Measurements from ENCODE around the gene SLC26A6. TPM values are rescaled to one million over a fixed set of nuclear protein-coding genes. Genes with fewer than 3 reads are reported as not detected.
A peak's percentile ranks its signal among the peaks of the same experiment; 100 is the strongest.

SLC26A6 gene
- total and polyA plus RNA-seq, 11 donors, result 6.7 to 14.6 (median 9.9) TPM

DNA sequence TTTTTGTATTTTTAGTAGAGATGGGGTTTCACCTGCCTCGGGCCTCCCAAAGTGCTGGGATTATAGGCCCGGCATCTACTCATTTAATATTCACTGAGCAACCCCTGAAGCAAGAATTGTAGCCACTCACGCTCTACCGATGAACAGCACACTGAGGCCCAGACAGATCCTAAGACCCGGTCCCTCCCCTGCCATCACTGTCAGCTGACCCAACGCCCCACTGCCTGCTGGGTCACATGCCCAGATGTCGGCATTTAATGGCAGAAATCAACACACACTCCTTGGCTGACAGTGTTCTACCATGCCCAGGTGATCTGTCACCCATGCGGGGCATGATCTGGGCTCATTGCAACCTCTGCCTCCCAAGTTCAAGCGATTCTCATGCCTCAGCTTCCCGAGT, 10.5 kb downstream of the SLC26A6 start:
- DNase-seq, result peak in 1 of 5 donors; percentile 8

DNA sequence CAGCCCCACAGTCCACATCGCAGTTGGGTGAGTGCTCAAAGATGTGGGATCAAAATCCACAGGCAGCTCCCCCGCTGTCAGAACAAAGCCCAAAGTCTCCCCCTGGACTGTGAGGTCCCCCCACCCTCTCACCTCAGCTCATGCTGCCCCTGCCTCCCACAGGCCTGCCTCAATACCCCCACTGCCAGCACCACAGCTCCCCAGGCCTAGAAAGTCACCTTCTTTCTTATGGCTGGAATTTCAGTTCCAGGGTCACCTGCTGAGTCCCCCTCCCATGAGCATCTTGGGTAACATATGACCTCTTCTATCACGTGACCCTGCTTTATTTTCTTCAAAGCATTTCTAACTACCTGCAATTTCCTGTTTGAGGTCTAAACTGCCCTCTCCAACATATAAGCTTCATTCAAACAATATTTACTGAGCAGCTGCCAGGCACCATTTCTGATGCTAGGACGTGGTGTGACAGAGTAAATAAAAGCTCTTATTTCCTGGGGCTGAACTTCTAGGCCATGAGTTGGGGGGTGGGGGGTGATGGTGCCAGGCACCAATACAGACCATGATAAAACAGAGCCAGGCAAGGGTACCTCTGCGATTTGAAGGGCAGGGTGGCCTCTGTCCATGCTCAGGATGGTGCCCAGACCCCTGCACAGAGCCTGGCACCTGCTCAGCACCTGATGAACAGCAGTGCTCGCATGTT, 11.3 kb downstream of the SLC26A6 start:
- H3K27me3 ChIP-seq, result no peaks in the 10 kb centered on the region
- DNase-seq, result no peak
- H3K27ac ChIP-seq, result no peak overlapping the region
- H3K9me3 ChIP-seq, result no peaks in the 10 kb centered on the region
- intact Hi-C loops (cut with DNase I), result no loop called here
- WGBS, 4 donors, result 80 to 87% (median 83%) methylated on average over 5 to 6 of the region's 6 CpGs
- H3K4me1 ChIP-seq, result no peaks in the 10 kb centered on the region
- H3K36me3 ChIP-seq, result peaks cover 0 to 37% (median 19%) of the 10 kb centered on the region in 9 donors
- no peak for TF ChIP-seq POLR2A (IDR thresholded peaks at IDR 0.05)
- TF ChIP-seq, protein P1, sequence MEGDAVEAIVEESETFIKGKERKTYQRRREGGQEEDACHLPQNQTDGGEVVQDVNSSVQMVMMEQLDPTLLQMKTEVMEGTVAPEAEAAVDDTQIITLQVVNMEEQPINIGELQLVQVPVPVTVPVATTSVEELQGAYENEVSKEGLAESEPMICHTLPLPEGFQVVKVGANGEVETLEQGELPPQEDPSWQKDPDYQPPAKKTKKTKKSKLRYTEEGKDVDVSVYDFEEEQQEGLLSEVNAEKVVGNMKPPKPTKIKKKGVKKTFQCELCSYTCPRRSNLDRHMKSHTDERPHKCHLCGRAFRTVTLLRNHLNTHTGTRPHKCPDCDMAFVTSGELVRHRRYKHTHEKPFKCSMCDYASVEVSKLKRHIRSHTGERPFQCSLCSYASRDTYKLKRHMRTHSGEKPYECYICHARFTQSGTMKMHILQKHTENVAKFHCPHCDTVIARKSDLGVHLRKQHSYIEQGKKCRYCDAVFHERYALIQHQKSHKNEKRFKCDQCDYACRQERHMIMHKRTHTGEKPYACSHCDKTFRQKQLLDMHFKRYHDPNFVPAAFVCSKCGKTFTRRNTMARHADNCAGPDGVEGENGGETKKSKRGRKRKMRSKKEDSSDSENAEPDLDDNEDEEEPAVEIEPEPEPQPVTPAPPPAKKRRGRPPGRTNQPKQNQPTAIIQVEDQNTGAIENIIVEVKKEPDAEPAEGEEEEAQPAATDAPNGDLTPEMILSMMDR (IDR thresholded peaks at IDR 0.05), result no peak
- no peak overlapping the region for H3K4me3 ChIP-seq
- no peak for ATAC-seq

More for the DNA sequence above, 10.5 kb downstream of the SLC26A6 start:
- WGBS, 4 donors, result 91 to 94% (median 92%) methylated on average over 10 of the region's 10 CpGs
- Histone ChIP-seq H3K36me3 (peaks cover 0 to 43% (median 25%) of the 10 kb centered on the region in 9 donors), H3K27me3 (no peaks in the 10 kb centered on the region), H3K4me1 (no peaks in the 10 kb centered on the region), H3K9me3 (no peaks in the 10 kb centered on the region), H3K4me3 (no peak overlapping the region), H3K27ac (no peak overlapping the region)
- no peak for TF ChIP-seq POLR2A (IDR thresholded peaks at IDR 0.05)
- TF ChIP-seq, protein P1 (IDR thresholded peaks at IDR 0.05), result no peak
- intact Hi-C loops (cut with DNase I), result no loop called here
- ATAC-seq, result no peak

DNA sequence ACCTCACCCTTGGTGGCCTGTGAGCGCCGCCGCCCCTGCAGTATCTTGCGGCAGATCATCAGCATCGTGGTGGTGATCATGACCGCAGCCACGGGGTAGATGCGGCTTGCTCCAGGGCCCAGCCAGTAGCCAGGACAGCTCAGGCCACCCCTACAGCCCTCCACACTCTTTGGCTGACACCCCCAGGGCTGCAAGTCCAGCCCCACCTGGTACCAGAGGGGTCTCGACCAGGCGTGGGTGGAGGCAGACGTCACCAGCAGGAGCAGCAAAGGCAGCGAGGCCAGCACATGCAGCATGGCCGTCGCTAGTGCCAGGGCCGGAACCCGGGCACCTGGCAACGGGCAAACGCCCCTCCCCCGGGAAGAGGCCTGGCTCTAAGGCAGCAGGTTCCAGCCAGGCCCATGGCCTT, 13.8 kb downstream of the SLC26A6 start, which contains the start of gene TMEM89:
Gene TMEM89 (minus strand): TSS at position 309 of the 409 bp plus-strand sequence. CDS start 13 bp downstream, at position 296.
- TF ChIP-seq, protein P1 (IDR thresholded peaks at IDR 0.05), result no peak
- no peak for TF ChIP-seq POLR2A (IDR thresholded peaks at IDR 0.05)

More for the DNA sequence above, 13.8 kb downstream of the SLC26A6 start, which contains the start of gene TMEM89:
- intact Hi-C loops (cut with DNase I), result no loop called here
- Histone ChIP-seq H3K4me1 (no peaks in the 10 kb centered on the region), H3K9me3 (peaks cover 0 to 22% (median 14%) of the 10 kb centered on the region in 12 donors), H3K36me3 (peaks cover 0 to 18% (median 3%) of the 10 kb centered on the region in 9 donors), H3K27ac (no peak within 1 kb of the TSS), H3K27me3 (no peaks in the 10 kb centered on the region), H3K4me3 (no peak within 1 kb of the TSS)
- peak in 2 of 5 donors; percentile 11 to 54 for DNase-seq
- ATAC-seq, result peak in 1 of 4 donors; percentile 11
- WGBS, 4 donors, result 89 to 100% (median 95%) methylated on average over 4 to 19 of the region's 19 CpGs
